Lung (tissue), 12 donors: ENCODE measurements around the gene LOXL1. TPM values are rescaled to one million over a fixed set of nuclear protein-coding genes. Genes with fewer than 3 reads are reported as not detected.

Source experiments
- ATAC-seq: fragments of 200-7000 bp; cut with Tn5 transposase; one replicate; pipeline ENCODE4 v1.9.1; 2020; ENCODE audit warnings: moderate number of reproducible peaks; ENCODE audit not compliant: insufficient read depth, low FRiP score
- DNase-seq, 3 donors: peaks; one replicate each; pipeline ENCODE4 v3.0.0-alpha.2; 2013 to 2017
- H3K27ac ChIP-seq, 2 donors: one replicate each; pipeline ENCODE4 v1.5.1; 2013; ENCODE audit warnings: mild to moderate bottlenecking in 2 of 2, moderate library complexity in 2 of 2, control low read depth in 1 of 2, inconsistent platforms in 1 of 2, low read depth in 1 of 2, low read length in 1 of 2
- H3K27me3 ChIP-seq, 3 donors: one replicate each; pipeline ENCODE4 v1.5.1; 2013; ENCODE audit warnings: low read length in 2 of 3; ENCODE audit not compliant: control insufficient read depth in 3 of 3, insufficient read depth in 3 of 3
- H3K36me3 ChIP-seq, 4 donors: one replicate each; pipeline ENCODE4 v1.5.1; 2013; ENCODE audit warnings: low read length in 4 of 4, mild to moderate bottlenecking in 1 of 4, moderate library complexity in 1 of 4; ENCODE audit not compliant: control insufficient read depth in 4 of 4, insufficient read depth in 4 of 4
- H3K4me1 ChIP-seq, 5 donors: one replicate each; pipeline ENCODE4 v1.5.1; 2013; ENCODE audit warnings: low read length in 5 of 5, mild to moderate bottlenecking in 2 of 5, moderate library complexity in 1 of 5; ENCODE audit not compliant: control insufficient read depth in 5 of 5, insufficient read depth in 5 of 5
- H3K4me3 ChIP-seq: one replicate; pipeline ENCODE4 v1.5.1; 2013; ENCODE audit warnings: mild to moderate bottlenecking, control low read depth, moderate library complexity
- H3K9ac ChIP-seq, 2 donors: one replicate each; pipeline ENCODE4 v1.5.1; 2013; ENCODE audit warnings: low read length in 2 of 2, control low read depth in 1 of 2; ENCODE audit not compliant: insufficient read depth in 1 of 2
- H3K9me3 ChIP-seq, 4 donors: one replicate each; pipeline ENCODE4 v1.5.1; 2013; ENCODE audit warnings: low read length in 3 of 4, mild to moderate bottlenecking in 1 of 4, moderate library complexity in 1 of 4; ENCODE audit not compliant: control insufficient read depth in 4 of 4, insufficient read depth in 3 of 4
- WGBS, 2 donors: extraction: QIAGEN DNeasy Blood & Tissue Kit; methylation state at CpG; one replicate each; pipeline ENCODE4 v1.1.7; 2013; 5-methylcytosine and 5-hydroxymethylcytosine counted together
- polyA plus RNA-seq, 2 donors: library from polyadenylated mRNA; stranded (reverse); fragments of 200-250 nt; gene quantifications; one replicate each; pipeline ENCODE4 v1.2.1, GENCODE V29; 2013
- total RNA-seq, 2 donors: library from RNA; depleted of rRNA in 1 of 2; stranded (reverse); fragments of >200 nt in 1 of 2; gene quantifications; one replicate each; pipeline ENCODE4 v1.2.1, GENCODE V29; 2014 to 2021
- TF ChIP-seq, protein P1 (sequence below): IDR thresholded peaks from 2 replicates; pipeline ENCODE4 v1.5.1; 2012; ENCODE audit warnings: mild to moderate bottlenecking; ENCODE audit errors: control extremely low read depth, extremely low read depth
- donor health status: control.
- donor health status: control.
- donor health status: Bipolar disorder and iron deficiency.
- donor health status: healthy.
- donor health status: DM: yes; HTN: yes; CAD: no.

Gene LOXL1
- total and polyA plus RNA-seq, 4 donors = 9.4 to 25.3 (median 14.3) TPM

DNA sequence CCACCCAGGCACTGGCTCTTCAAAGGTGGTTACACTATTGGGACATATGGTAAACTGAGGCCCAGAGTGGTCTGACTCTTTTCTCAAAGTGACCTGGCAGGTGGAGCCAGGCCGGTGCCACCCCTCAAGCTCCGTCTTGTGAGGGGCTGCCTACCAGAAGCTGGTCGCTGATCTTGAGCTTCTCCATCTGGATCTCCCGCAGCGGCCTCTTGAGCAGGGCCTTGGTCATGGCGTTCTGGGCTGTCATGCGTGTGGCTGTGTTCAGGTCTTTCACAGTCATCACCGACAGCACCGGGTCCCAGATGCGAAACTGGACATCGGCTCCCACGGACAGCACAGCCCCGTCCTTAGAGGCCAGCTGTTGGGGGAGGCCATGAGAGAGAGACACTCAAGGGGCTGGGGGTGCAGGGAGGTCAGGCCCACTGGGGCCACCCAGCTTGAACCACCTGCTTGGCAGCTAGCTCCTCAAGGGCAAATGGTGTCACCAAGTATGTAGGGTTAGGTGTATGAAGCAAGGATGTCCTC is 62.2 kb downstream of the LOXL1 start:
- no peak for DNase-seq
- TF ChIP-seq, protein P1, sequence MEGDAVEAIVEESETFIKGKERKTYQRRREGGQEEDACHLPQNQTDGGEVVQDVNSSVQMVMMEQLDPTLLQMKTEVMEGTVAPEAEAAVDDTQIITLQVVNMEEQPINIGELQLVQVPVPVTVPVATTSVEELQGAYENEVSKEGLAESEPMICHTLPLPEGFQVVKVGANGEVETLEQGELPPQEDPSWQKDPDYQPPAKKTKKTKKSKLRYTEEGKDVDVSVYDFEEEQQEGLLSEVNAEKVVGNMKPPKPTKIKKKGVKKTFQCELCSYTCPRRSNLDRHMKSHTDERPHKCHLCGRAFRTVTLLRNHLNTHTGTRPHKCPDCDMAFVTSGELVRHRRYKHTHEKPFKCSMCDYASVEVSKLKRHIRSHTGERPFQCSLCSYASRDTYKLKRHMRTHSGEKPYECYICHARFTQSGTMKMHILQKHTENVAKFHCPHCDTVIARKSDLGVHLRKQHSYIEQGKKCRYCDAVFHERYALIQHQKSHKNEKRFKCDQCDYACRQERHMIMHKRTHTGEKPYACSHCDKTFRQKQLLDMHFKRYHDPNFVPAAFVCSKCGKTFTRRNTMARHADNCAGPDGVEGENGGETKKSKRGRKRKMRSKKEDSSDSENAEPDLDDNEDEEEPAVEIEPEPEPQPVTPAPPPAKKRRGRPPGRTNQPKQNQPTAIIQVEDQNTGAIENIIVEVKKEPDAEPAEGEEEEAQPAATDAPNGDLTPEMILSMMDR = no peak
- Histone ChIP-seq H3K9me3 (no peaks in the 10 kb centered on the region), H3K4me3 (no peak overlapping the region), H3K36me3 (peaks cover 0 to 4% (median 0%) of the 10 kb centered on the region in 4 donors), H3K4me1 (peaks cover 4 to 56% (median 27%) of the 10 kb centered on the region in 5 donors), H3K27me3 (no peaks in the 10 kb centered on the region), H3K27ac (peak overlapping the region; percentile 43 to 76), H3K9ac (no peak overlapping the region)
- no peak for ATAC-seq
- 97 to 99% methylated on average over 13 of the region's 13 CpGs for WGBS, 2 donors

DNA sequence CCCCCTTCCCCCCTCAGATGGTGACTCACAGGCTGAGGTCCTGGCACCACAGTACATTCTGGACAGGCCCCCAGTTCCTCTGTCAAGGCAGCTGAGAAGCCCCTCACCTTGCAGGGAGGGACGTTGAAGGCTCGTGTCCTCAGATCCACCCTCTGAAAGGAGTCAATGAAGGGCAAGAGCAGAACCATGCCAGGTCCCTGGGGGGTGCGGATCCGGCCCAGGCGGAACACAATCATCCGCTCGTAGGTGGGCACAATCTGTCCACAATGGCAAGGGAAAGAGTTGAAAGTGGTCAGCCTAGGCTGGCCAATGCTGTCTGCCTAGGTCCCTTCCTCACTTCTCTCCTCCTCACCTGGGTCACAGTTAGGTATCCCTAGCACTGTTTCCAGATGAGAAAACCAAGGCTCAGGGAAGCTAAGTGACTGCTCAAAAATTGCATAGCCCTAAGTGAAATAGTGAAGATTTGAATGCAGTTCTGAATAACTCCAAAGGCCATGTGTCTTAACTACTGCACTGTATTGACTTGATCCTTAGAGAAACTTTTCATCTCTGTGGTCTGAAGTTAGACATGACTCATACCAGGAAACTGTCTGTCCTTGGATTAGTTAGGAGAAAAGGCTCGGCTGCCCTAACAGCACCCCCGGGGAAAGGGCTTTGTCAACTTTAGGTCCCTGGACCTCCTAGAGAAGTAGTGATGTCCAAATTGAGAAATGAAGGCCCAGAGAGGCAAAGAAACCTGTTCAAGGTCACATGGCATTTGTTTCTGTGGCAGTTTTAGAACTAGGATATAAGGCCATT is 62.9 kb downstream of the LOXL1 start:
- TF ChIP-seq, protein P1 = no peak
- Histone ChIP-seq H3K9ac (no peak overlapping the region), H3K27me3 (no peaks in the 10 kb centered on the region), H3K4me3 (no peak overlapping the region), H3K9me3 (no peaks in the 10 kb centered on the region), H3K27ac (peak overlapping the region; percentile 43 to 76), H3K36me3 (peaks cover 0 to 4% (median 0%) of the 10 kb centered on the region in 4 donors), H3K4me1 (peaks cover 8 to 54% (median 22%) of the 10 kb centered on the region in 5 donors)
- 77 to 85% methylated on average over 9 of the region's 9 CpGs for WGBS, 2 donors
- DNase-seq = no peak
- ATAC-seq = no peak

DNA sequence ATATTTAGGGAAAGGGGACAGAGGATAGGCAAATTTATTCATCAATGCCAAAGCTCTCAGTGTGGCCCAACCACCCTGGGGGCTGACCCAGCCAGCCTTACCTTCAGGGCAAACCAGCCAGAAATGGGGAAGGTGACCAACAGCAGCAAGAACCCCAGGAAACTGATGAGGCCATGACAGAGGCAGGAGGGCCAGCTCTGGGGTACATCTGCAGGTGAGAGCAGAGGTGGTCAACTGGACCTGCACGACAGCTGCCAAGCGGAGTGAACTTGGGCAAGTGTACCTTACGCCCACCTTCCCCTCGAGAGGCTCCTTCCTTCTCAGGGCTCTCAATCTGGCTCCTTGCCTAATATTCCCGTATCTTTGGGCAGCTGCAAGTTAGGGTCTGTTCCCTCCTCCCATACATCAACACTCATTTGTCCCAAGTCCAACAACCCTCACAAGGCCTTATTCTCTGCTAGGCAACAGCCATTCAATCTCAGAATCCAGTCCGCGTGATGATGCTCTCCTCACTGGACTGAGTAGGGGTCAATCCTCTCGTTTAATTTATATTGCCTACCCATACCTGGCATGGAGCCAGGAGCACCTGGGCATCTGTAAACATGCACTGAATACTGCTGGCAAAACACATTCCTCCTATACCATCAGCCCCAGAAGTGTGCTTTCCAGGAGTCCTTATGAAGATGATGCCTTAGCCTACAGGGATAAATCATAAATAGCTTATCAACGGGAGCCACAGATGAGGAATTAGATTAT is 64.2 kb downstream of the LOXL1 start:
- peak overlapping the region; percentile 54 to 92 for H3K27ac ChIP-seq
- DNase-seq = peak in 1 of 3 donors; percentile 10
- H3K36me3 ChIP-seq = peaks cover 0 to 4% (median 0%) of the 10 kb centered on the region in 4 donors
- ATAC-seq = no peak
- no peak overlapping the region for H3K9ac ChIP-seq
- TF ChIP-seq, protein P1 = no peak
- H3K4me1 ChIP-seq = peaks cover 6 to 44% (median 16%) of the 10 kb centered on the region in 5 donors
- no peaks in the 10 kb centered on the region for H3K27me3 ChIP-seq
- no peak overlapping the region for H3K4me3 ChIP-seq
- H3K9me3 ChIP-seq = no peaks in the 10 kb centered on the region
- 71 to 81% methylated on average over 9 of the region's 9 CpGs for whole genome bisulfite sequencing, 2 donors
